ENCODE results near the gene SLC47A1.
A peak's percentile ranks its signal among the peaks of the same experiment; 100 is the strongest.

The SLC47A1 gene

GRCh38 chr17:19539841-19540311 is 6.2 kb downstream of the SLC47A1 start:
- FAIRE-seq (no peak), DNase-seq (ENCODE audit: insufficient read length, low spot score) (no peak)
- TF ChIP-seq TAF1 (IDR thresholded peaks at IDR 0.05; ENCODE audit: low read depth, low read length), result no peak
- no peak for TF ChIP-seq POU2F2 (IDR thresholded peaks at IDR 0.05; ENCODE audit: low read depth, low read length)
- no peak for TF ChIP-seq POLR2AphosphoS5 (IDR thresholded peaks at IDR 0.05; ENCODE audit: low read depth, low read length)
- no peak for TF ChIP-seq SPI1 (IDR thresholded peaks at IDR 0.05; ENCODE audit: low read depth, low read length)
- TF ChIP-seq POLR2A (IDR thresholded peaks at IDR 0.05; ENCODE audit: low read depth, low read length), result no peak
- no peak for TF ChIP-seq PAX5 (IDR thresholded peaks at IDR 0.05; ENCODE audit: insufficient read depth, low read length, severe bottlenecking)

GRCh38 chr17:19540706-19541370 is 7.2 kb downstream of the SLC47A1 start:
- TF ChIP-seq POLR2AphosphoS5 (IDR thresholded peaks at IDR 0.05; ENCODE audit: low read depth, low read length) (no peak), POU2F2 (IDR thresholded peaks at IDR 0.05; ENCODE audit: low read depth, low read length) (no peak), TAF1 (IDR thresholded peaks at IDR 0.05; ENCODE audit: low read depth, low read length) (no peak), PAX5 (IDR thresholded peaks at IDR 0.05; ENCODE audit: insufficient read depth, low read length, severe bottlenecking) (no peak), SPI1 (IDR thresholded peaks at IDR 0.05; ENCODE audit: low read depth, low read length) (no peak), POLR2A (IDR thresholded peaks at IDR 0.05; ENCODE audit: low read depth, low read length) (no peak)
- no peak for FAIRE-seq
- no peak for DNase-seq (ENCODE audit: insufficient read length, low spot score)

GRCh38 chr17:19541445-19541844 is 7.8 kb downstream of the SLC47A1 start:
- no peak for TF ChIP-seq POU2F2 (IDR thresholded peaks at IDR 0.05; ENCODE audit: low read depth, low read length)
- no peak for DNase-seq (ENCODE audit: insufficient read length, low spot score)
- FAIRE-seq, result no peak

- TF ChIP-seq POU2F2 (IDR thresholded peaks at IDR 0.05; ENCODE audit: low read depth, low read length) (no peak), POLR2A (IDR thresholded peaks at IDR 0.05; ENCODE audit: low read depth, low read length) (no peak), POLR2AphosphoS5 (IDR thresholded peaks at IDR 0.05; ENCODE audit: low read depth, low read length) (no peak), TAF1 (IDR thresholded peaks at IDR 0.05; ENCODE audit: low read depth, low read length) (no peak)
- no peak for DNase-seq (ENCODE audit: insufficient read length, low spot score)
- no peak for FAIRE-seq
These were observed 8.6 kb downstream of the SLC47A1 start for GRCh38 chr17:19542247-19542646.

GRCh38 chr17:19544366-19544765 is 10.7 kb downstream of the SLC47A1 start:
- TF ChIP-seq TAF1 (IDR thresholded peaks at IDR 0.05; ENCODE audit: low read depth, low read length) (no peak), PAX5 (IDR thresholded peaks at IDR 0.05; ENCODE audit: insufficient read depth, low read length, severe bottlenecking) (no peak), POU2F2 (IDR thresholded peaks at IDR 0.05; ENCODE audit: low read depth, low read length) (no peak), SPI1 (IDR thresholded peaks at IDR 0.05; ENCODE audit: low read depth, low read length) (no peak), POLR2AphosphoS5 (IDR thresholded peaks at IDR 0.05; ENCODE audit: low read depth, low read length) (no peak), POLR2A (IDR thresholded peaks at IDR 0.05; ENCODE audit: low read depth, low read length) (no peak)
- FAIRE-seq, result no peak
- no peak for DNase-seq (ENCODE audit: insufficient read length, low spot score)

GRCh38 chr17:19546289-19547065 is 12.8 kb downstream of the SLC47A1 start:
- FAIRE-seq (peak; percentile 55), DNase-seq (ENCODE audit: insufficient read length, low spot score) (no peak)
- no peak for TF ChIP-seq POU2F2 (IDR thresholded peaks at IDR 0.05; ENCODE audit: low read depth, low read length)
- TF ChIP-seq POLR2A (IDR thresholded peaks at IDR 0.05; ENCODE audit: low read depth, low read length), result no peak
- TF ChIP-seq SPI1 (IDR thresholded peaks at IDR 0.05; ENCODE audit: low read depth, low read length), result no peak
- no peak for TF ChIP-seq PAX5 (IDR thresholded peaks at IDR 0.05; ENCODE audit: insufficient read depth, low read length, severe bottlenecking)
- TF ChIP-seq POLR2AphosphoS5 (IDR thresholded peaks at IDR 0.05; ENCODE audit: low read depth, low read length), result no peak
- no peak for TF ChIP-seq TAF1 (IDR thresholded peaks at IDR 0.05; ENCODE audit: low read depth, low read length)

- no peak for DNase-seq (ENCODE audit: insufficient read length, low spot score)
- FAIRE-seq, result no peak
- TF ChIP-seq SPI1 (IDR thresholded peaks at IDR 0.05; ENCODE audit: low read depth, low read length) (no peak), TAF1 (IDR thresholded peaks at IDR 0.05; ENCODE audit: low read depth, low read length) (no peak), POU2F2 (IDR thresholded peaks at IDR 0.05; ENCODE audit: low read depth, low read length) (no peak), PAX5 (IDR thresholded peaks at IDR 0.05; ENCODE audit: insufficient read depth, low read length, severe bottlenecking) (no peak), POLR2A (IDR thresholded peaks at IDR 0.05; ENCODE audit: low read depth, low read length) (no peak), POLR2AphosphoS5 (IDR thresholded peaks at IDR 0.05; ENCODE audit: low read depth, low read length) (no peak)
These were observed 16.3 kb downstream of the SLC47A1 start for GRCh38 chr17:19549746-19550623.

GRCh38 chr17:19551165-19551564 is 17.5 kb downstream of the SLC47A1 start:
- DNase-seq (ENCODE audit: insufficient read length, low spot score) (no peak), FAIRE-seq (no peak)
- no peak for TF ChIP-seq SPI1 (IDR thresholded peaks at IDR 0.05; ENCODE audit: low read depth, low read length)
- no peak for TF ChIP-seq POU2F2 (IDR thresholded peaks at IDR 0.05; ENCODE audit: low read depth, low read length)
- no peak for TF ChIP-seq POLR2AphosphoS5 (IDR thresholded peaks at IDR 0.05; ENCODE audit: low read depth, low read length)
- TF ChIP-seq POLR2A (IDR thresholded peaks at IDR 0.05; ENCODE audit: low read depth, low read length), result no peak
- TF ChIP-seq TAF1 (IDR thresholded peaks at IDR 0.05; ENCODE audit: low read depth, low read length), result no peak
- no peak for TF ChIP-seq PAX5 (IDR thresholded peaks at IDR 0.05; ENCODE audit: insufficient read depth, low read length, severe bottlenecking)

- TF ChIP-seq TAF1 (IDR thresholded peaks at IDR 0.05; ENCODE audit: low read depth, low read length) (no peak), SPI1 (IDR thresholded peaks at IDR 0.05; ENCODE audit: low read depth, low read length) (no peak), POLR2AphosphoS5 (IDR thresholded peaks at IDR 0.05; ENCODE audit: low read depth, low read length) (no peak), POLR2A (IDR thresholded peaks at IDR 0.05; ENCODE audit: low read depth, low read length) (no peak)
- FAIRE-seq (no peak), DNase-seq (ENCODE audit: insufficient read length, low spot score) (no peak)
These were observed 18.0 kb downstream of the SLC47A1 start for GRCh38 chr17:19551591-19552148.
